NCI-H82 (cell line): ENCODE measurements around the gene MMP17.
"Not testable (repeated sequence)": the region's sequence is repeated elsewhere in the genome, so short reads cannot be mapped to it uniquely, and the experiment has no call there.

Source experiments
- DNase-seq: peaks from one replicate; lab custom pipeline; 2025; lab: John Stamatoyannopoulos, UW

Gene MMP17

DNA sequence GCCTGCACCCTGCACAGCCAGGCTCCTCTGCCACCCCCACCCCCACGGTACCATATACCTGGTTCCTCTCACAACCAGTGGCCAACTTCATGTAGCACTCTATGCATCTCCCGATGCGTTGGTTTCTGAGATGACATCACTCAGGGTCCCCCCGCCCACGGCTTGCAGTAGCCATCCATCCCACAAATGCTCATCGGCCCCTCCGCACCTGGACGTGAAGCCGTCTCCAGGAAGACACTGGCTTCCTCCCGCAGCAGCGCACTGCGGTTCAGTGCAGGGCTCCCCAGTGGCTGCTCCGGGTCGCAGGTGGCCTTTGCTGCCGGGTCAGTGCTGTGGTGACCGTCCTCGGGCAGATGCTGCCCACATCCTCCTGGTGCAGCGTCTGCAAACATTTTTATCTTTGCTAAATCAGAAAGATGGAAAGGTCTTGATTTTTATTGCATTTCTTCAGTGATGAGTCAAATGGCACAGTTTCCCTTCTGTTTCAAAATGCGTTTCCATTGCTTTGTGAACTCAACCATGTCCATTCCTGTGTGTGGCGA is 27.5 kb upstream of the MMP17 start:
- no peak for DNase-seq

DNA sequence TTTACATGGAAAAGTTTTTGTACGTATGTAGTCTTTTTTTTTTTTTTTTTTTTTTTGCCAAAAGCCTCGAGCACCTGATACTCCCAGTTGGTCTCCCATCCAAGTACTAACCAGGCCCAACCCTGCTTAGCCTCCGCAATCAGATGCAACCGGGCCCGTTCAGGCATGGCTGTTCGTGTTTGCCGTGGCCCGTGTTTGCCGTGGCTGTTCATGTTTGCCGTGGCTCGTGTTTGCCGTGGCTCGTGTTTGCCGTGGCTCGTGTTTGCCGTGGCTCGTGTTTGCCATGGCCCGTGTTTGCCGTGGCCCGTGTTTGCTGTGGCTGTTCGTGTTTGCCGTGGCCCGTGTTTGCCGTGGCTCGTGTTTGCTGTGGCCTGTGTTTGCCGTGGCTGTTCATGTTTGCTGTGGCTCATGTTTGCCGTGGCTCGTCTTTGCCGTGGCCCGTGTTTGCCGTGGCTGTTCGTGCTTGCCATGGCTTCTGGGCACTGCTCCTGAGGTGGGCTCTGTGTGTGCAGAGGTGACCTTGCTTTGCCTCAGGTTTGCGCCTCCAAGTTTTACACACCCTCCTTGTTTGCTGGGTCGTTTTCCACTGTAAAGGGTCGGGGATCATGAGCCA is 26.8 kb upstream of the MMP17 start:
- no peak for DNase-seq

DNA sequence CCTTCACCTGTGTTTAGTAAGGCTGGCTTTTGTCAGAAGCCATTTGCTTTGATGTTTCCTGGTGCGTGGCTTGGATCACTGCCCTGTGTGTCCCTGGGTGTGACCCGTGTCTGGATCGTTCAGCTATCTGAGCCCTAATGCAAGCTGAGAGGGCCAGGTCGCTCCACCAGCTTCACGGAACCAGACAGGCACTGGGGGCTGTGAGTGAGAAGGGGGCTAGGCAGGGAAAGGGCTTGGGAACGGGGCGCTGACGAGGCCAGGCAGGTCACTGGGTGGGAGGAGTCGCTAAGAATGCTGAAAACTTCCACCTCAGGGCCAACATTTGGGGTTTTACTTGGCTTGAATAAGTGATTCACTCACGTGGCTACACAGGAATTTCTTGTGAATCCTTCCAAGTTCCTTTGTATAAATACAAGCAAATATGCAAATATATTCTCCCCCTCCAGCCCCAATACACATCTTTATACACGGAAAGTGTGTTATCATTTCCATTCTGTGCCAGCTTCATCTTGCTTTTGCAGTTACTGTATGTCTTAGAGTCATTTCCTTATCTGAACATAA is 24.2 kb upstream of the MMP17 start:
- no peak for DNase-seq

DNA sequence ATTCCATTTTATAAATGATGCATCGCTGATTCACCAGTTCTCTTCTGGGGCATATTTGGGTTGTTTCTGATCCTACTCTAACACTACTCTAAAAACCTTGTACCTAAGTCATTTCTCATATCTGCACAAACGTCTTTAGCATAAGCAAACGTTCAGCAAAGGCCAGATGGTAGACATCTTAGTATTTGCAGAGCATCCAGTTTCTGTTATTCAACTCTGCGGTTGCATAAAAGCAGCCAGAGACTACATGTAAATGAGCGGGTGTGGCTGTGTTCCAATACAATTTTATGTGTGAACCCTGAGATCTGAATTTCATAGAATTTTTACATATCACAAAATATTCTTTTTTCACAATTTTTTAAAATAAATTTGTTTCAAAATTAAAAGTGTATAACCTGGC is 22.8 kb upstream of the MMP17 start:
- DNase-seq, result no peak

DNA sequence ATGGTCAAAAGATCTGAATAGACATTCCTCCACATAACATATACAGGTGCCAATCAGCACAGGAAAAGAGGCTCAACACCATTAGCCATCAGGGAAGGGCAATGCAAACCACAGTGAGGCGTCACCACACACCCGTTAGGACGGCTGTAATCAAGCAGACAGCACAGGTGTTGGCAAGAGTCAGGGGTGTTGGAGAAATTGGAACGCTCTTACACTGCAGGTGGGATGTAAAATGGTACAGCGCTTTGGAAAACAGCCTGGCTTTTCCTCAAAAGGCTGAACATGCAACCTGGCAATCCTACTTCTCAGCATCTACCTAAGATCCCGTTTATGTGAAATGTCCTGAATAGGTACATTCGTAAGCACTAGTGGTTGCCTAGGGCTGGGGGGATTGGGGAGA is 21.5 kb upstream of the MMP17 start:
- no peak for DNase-seq

DNA sequence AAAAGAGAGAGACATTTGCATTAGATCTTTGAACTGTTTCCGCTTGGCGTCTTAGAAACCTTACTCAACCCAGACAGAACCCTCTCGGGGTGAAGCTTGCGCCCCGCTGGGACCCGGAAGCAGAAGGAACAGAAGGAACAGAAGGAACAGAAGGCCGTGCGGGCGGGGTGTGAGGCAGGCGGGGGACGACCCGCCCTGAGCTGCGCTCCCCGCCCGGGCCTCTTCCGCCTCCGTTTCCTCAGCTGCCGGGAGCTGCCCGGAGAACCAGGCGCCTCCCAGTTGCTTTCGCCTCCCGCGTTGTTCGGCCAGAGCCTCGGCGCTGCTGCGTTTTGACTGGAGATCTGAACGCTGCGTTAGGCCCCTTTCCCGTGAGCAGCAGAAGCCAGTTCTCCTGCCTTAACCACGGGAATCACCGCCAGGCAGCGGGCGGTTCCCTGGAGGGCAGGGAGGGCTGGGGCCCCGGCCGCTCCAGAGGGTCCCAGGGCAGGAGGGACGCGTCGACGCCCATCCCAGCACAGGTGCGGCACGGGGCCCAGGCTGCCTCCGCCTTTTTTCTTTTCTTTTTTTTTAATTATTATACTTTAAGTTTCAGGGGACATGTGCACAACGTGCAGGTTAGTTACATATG is 19.3 kb upstream of the MMP17 start:
- DNase-seq, result peak; percentile 58

DNA sequence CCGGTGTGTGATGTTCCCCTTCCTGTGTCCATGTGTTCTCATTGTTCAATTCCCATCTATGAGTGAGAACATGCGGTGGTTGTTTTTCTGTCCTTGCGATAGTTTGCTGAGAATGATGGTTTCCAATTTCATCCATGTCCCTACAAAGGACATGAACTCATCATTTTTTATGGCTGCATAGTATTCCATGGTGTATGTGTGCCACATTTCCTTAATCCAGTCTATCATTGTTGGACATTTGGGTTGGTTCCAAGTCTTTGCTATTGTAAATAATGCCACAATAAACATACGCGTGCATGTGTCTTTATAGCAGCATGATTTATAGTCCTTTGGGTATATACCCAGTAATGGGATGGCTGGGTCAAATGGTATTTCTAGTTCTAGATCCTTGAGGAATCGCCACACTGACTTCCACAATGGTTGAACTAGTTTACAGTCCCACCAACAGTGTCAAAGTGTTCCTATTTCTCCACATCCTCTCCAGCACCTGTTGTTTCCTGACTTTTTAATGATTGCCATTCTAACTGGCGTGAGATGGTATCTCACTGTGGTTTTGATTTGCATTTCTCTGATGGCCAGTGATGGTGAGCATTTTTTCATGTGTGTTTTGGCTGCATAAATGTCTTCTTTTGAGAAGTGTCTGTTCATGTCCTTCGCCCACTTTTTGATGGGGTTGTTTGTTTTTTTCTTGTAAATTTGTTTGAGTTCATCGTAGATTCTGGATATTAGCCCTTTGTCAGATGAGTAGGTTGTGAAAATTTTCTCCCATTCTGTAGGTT is 18.5 kb upstream of the MMP17 start:
- DNase-seq, result not testable (repeated sequence)

DNA sequence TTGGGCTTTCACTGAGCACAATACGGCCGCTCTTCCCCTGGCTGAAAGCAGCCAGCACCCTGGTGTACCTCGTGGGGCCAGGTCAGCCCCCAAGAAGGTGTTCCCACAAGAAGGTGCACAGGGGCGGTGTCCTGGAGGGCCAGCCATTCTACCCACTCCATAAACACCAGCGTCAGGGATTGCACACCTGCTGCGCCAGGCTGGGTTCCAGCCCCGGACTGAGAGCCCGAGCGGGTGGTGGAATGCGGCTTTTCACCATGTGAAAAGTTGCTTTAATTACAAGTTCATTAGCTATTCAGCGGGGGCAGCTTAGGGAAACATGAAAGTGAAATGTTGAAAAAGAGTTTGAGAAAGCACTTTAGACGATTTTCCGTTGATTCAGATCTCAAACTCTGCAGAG is 17.5 kb upstream of the MMP17 start:
- no peak for DNase-seq

DNA sequence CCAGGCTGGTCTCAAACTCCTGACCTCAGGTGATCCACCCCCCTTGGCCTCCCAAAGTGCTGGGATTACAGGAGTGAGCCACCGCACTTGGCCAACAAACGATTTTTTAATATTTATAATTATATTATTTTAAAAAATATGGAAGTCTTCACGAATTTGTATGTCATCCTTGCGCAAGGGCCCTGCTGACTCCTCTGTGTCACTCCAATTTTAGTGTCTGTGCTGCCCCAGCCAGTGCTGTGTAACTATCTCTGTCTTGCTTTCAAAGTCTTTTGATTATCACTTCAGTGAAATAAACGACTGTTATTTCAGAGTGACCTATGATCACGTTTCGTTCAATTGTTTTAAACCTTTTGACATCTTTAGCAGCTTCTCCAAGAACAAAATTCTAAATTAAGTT is 13.1 kb upstream of the MMP17 start:
- no peak for DNase-seq

DNA sequence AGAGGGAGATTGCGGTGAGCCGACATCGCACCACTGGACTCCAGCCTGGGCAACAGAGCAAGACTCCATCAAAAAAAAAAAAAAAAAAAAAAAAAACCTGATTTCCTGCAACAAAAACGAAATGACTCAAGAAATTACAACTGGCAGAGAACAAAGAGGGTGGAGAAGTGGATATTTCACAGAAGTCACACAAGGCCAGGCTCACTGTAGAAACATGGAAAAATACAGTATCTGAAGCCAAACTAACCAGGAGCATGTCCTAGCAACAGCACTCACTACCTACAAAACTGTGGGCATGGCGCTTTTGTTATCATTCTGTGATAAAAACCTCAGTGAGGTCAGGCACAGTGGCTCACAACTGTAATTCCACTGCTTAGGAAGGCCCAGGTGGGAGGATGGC is 11.7 kb upstream of the MMP17 start:
- no peak for DNase-seq

DNA sequence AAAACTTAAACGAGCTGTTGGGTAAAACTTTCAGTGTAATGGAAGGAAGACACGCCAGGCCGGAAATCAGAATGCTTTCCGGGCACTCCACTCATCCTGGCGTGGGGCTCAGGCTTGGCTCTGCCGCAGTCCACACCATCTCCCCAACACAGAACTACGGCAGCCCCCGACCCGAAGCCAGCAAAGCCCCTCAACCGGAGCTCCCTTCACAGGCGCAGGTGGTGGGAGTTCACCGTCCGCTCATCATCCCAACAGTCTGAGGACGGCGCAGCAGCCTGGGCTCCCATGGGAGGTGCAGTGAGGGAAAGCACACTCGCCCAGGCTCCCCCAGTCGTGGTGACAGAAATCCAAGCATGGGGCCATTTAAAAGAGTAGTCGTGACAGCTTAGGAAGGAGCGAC is 11.0 kb upstream of the MMP17 start:
- DNase-seq, result no peak

DNA sequence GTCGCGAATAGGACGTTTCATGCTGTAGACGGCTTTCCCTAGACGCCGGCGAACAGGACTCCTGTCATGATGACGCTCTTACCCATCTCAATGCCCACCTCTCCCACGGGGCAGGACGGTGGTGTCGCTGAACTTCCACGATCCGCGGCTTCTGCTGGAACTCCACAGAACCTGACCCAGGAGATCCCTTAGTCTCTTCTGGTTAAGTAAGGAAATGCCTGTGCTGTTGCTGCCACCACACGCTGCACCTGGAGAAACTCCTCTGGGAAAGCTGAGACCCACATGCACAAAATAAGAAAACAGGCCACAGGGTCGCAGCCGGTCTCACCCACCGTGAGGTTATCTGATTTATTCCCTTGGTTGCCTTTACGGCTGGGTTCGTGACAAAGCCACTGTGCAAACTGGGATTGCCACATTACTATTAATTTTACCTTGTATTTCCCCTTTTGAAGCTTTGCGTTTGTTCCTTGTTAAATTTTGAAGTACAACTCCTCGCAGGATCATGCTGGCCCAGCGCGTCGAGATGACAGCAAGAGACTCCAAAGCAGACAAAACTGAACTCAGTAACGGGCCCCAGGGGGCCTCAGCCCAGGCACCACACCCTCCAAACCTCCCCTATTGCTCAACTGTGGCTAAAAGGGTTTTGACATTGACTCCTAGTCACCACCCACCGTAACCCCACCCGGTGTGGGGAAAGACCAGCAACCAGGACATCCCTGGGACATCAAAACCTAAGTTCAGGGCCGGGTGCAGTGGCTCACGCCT is 9.2 kb upstream of the MMP17 start:
- DNase-seq, result no peak

DNA sequence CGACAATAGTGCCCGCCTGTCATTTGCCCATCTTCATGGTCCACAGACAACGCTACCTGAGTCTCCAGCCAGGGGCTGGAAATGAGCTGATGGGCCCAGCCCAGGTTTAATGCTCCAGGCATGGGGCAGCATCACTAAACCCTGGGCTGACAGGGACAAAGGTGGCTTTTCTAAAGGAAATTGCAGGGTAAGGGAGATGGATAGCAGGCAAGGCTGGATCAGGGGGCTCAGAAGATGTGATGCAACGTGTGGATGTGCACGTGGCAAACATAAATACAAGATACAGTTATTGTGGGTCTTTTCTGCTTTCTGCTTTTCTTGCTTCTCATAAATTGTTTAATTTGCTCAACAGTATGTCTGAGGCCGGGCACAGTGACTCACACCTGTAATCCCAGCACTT is 3.7 kb upstream of the MMP17 start:
- no peak for DNase-seq

DNA sequence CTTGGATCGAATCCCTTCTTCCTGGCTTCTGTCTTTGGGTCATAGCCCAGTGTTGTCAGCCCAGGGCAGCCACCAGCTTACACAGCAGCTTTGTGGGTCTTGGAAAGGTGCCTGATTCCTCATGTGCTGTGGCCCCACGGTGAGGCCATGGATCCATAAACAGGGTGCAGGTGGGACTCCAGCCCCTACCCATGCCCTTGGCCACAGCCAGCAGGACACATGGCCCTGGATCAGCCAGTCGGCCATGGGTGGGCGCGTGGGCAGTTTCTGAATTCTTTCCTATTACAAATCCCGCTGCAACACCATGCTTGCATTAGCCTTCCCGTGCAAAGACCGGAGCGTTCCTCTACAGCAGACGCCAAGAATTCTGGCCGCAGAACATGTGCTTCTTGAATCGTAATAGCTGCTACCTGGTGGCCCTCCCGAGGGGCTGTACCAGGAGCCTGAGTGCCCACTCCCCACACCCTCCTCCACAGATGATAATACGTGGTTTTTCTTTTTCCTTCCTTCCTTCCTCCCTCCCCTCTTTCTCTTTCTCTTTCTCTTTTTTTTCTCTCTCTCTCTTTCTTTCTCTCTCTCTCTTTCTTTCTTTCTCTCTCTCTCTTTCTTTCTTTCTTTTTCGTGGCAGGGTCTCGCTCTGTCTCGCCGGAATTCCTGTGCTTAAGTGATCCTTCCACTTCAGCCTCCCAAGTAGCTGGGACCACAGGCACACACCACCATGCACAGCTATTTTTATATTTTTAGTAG is 2.9 kb upstream of the MMP17 start:
- DNase-seq, result no peak

DNA sequence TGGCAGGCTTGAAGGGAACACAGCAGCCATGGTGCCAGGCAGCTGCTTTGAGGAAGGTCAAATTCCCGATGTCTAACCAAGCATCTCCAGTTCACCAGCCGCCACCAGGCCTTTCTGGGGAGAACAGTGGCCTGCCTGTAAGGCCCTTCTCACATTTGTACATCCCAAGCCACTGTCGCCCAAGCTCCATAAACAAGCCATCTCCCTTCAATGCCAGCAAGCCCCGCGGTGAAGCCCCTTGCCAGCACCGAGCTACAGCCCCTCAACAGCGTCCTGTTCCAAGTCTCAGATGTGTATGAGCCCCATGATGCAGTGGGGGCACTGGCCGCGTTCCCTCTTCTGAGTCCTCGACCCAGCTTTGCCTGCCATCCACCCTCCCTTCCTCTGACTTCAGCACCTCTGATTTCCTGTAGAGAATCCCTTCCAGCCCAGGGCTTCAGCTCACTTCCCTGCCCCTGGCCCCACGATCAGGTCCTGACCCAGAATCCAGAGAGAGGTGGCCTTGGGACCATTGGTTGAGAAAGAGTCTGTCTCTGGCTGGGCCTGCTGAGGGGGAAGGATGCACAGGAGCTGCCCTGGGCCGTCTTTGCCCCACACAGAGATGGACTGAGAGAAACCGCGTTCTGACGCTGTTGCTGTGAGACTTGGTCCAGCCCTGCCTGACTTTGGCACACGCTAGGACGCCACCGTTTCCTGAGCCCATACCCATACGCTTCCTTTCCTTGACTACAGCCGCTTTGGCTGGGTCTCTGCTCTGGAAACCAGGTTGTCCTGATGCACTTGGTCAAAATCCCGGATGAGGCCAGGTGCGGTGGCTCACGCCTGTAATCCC is 1.9 kb upstream of the MMP17 start:
- no peak for DNase-seq

DNA sequence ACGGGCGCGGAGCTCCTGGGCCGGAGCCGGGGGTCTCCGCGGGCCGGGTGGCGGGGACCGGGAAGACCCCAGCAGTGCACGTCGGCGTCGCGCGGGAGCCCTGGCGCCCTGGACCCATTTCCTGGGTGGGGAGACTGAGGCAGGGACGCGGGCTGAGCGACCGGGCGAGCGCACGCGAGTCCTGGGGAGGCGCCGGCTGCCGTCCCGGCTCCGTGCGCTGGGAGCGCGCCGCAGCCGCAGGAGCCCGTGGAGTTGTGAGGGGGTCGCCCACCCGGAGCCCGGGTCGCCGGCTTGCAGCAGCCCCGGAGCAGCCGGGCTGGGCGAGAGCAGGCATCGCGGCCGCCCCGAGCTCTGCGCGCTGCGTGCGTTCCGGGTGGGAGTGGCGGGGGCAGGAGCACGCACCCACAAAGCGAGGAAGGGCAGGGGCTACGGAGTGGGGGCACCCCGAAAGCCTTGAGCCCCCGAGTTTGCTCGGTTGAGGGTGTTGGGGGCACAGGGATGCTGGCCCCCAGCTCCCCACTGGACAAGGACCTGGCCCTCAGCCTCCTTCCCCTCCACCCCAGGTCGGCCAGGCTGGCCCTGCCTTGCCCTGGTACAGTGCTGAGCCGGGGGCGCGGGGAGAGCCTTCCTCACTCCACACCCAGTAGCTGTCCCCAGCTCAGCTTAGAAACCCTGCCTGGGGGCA is 620 bp downstream of the MMP17 start:
- peak; percentile 32 for DNase-seq

DNA sequence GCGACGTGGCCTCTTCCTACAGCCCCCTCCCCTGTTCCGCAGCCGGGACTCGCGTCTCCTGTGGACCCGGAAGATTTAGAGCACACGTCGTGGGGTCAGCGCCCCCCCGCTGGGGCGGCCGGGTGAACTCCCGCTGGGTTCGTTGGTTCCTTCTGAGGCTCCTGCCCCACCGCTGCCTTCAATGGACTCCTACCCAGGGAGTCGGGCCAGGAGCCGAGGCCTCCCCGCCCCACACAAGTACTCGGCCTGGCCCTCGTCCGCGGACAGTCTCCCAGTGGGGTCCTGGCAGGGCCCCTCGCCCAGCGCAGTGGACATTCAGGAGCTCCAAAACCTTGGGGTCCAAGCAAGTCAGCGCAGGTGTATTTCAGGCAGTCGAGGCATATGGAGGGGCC is 1.2 kb downstream of the MMP17 start:
- DNase-seq, result no peak

DNA sequence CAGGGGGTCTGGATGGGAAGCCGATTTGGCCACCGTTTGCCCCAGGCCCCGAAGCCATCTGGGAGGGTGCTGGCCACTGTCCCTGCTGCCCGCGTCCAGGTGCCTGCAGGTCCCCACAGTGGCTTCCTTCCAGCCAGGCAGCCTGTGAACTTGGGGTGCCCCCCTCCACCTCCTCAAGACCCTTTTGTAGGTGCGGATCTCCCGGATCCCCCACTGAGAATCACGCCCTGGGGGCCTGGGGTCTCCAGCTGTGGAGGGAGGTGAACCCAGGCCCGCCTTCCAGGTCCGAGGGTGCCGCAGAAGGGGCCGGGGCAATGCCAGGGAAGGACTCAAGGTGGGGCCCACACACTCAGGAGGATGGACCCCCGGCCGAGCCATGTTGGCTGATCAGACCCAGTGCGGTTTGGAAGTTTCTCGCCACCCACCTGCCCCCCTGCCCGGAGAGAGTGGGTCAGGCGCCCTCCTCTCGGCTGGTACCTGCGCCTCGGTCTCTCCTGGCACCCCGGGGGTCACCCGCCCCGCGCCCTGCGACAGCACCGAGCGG is 1.7 kb downstream of the MMP17 start:
- DNase-seq, result no peak

DNA sequence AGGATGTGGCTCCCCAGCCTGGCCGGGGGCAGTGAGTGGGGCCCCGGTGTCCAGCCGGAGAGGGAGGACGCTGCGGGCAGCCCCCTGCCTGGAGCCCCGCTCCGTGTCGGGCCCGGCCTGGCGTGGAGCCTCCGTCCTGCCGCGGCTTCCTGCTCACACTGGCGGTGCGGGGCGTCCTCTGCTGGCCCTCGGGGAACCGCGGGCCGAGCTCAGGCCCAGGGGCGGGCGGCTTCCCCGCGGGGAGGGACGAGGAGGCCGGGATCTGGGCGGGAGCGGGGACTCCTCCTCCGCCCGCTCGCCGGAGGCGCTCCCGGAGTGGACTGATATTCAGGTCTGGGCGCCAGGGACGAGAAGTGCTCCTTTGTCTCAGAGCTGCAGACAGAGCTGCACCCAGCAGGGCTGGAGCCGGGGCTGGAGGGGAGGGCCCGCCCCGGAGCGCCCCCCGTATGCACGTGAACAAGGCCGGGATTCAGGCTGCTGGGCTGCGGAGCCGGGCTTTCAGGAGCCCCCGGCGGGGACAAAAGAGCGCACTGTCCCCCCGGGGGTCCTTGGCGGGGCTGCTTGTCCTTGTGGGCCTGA is 2.2 kb downstream of the MMP17 start:
- peak; percentile 75 for DNase-seq
